ENCODE measurements around the gene NPC1L1.

Gene NPC1L1

DNA sequence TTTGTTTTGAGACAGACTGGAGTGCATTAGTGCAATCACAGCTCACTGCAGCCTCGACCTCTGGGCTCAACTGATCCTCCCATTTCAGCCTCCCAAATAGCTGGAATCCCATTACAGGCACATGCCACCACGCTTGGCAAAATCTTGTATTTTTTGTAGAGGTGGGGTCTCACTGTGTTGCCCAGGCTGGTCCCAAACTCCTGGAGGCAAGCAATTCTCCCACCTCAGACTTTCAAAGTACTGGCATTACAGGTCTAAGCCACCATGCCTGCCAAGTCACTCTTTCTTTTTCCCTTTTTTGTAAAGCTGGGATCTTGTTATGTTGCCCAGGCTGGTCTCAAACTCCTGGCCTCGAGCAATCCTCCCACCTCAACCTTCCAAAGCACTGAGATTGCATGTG, 8.3 kb upstream of the NPC1L1 start:
- TF ChIP-seq, protein P1, sequence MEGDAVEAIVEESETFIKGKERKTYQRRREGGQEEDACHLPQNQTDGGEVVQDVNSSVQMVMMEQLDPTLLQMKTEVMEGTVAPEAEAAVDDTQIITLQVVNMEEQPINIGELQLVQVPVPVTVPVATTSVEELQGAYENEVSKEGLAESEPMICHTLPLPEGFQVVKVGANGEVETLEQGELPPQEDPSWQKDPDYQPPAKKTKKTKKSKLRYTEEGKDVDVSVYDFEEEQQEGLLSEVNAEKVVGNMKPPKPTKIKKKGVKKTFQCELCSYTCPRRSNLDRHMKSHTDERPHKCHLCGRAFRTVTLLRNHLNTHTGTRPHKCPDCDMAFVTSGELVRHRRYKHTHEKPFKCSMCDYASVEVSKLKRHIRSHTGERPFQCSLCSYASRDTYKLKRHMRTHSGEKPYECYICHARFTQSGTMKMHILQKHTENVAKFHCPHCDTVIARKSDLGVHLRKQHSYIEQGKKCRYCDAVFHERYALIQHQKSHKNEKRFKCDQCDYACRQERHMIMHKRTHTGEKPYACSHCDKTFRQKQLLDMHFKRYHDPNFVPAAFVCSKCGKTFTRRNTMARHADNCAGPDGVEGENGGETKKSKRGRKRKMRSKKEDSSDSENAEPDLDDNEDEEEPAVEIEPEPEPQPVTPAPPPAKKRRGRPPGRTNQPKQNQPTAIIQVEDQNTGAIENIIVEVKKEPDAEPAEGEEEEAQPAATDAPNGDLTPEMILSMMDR (IDR thresholded peaks at IDR 0.05; ENCODE audit: borderline replicate concordance, insufficient read depth, low read depth, low read length): no peak
- no peak overlapping the region for H3K4me3 ChIP-seq (ENCODE audit: low read depth, low read length)

DNA sequence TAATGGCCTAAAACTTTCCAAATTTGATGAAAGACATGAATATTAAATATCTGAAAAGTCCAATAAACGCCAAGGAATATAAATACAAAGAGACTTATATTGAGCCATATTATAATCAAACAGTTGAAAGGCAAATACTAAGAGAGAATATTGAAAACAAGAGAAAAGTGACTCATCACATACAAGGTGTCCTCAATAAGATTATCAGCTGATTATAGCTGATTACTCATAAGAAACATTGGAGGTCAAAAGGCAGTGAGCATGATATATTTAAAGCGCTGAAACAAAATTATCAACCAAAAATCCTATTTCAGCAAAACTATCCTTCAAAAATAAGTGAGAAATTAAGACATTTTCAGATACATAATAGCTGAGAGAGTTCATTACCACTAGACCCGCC, 7.8 kb upstream of the NPC1L1 start:
- TF ChIP-seq, protein P1 (IDR thresholded peaks at IDR 0.05; ENCODE audit: borderline replicate concordance, insufficient read depth, low read depth, low read length): no peak
- H3K4me3 ChIP-seq (ENCODE audit: low read depth, low read length): no peak overlapping the region

DNA sequence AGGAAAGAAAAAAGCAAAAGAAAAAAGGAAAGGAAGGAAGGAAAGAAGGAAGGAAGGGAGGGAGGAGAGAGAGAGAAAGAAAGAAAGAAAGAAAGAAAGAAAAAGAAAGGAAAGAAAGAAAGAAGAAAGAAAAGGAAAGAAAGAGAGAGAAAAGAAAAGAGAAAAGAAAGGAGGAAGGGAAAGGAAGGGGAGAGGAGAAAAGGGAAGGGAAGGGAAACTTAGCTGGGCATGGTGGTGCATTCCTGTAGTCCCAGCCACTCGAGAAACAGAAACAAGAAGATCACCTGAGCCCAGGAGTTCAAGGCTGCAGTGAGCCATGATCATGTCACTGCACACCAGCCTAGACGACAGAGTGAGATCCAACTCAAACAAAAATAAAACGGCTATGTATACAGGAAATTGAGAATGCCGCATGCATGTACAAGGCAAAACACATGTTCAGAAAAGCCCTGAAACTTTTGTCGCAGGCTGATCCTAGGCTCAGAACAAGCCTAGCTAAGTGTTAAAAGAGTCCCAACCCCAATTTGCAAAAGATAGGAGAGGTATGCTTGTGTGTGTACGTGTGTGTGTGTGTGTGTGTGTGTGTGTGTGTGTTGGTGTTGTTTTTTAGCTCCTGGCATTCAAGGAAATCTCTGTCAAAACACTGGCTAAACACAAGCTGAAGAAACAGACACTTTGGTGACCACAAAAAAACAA, 6.6 kb upstream of the NPC1L1 start:
- TF ChIP-seq, protein P1 (IDR thresholded peaks at IDR 0.05; ENCODE audit: borderline replicate concordance, insufficient read depth, low read depth, low read length): no peak
- no peak overlapping the region for H3K4me3 ChIP-seq (ENCODE audit: low read depth, low read length)

DNA sequence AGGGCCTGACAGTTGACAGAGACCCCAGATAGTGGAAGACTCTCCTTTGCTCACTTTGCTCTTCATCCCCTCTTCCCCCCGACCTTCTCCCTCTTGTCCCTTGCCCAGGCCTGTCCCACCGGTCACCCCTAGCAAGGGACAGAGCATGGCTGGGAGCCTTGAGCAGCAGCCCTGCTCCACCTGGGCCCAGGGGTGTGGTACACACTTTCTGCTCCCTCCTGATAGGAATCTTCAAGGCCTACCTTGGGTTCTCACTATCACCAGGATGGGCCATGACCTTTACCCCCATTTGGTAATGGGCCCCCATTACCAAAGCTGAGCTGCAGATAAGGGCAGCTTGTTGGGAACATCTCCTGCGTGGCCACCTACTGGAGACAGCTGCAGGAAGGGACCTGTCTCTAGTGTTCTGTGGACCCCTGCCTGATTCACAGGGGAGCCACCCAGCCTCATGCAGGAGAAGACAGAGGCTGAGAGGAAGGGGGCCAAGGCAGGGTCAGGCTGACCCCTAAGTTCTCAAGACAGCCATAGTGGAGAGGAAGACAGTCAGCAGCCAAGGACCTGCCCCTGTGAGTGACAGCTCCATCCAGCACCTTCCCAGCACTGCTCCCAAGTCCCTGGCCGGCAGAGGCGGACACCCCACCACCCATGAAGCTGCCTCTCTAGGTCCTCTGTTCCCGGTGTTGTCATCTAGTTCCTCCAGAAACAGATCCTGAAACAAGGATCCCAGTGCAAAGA, 913 bp upstream of the NPC1L1 start:
- H3K4me3 ChIP-seq (ENCODE audit: low read depth, low read length): no peak overlapping the region
- TF ChIP-seq, protein P1 (IDR thresholded peaks at IDR 0.05; ENCODE audit: borderline replicate concordance, insufficient read depth, low read depth, low read length): no peak

DNA sequence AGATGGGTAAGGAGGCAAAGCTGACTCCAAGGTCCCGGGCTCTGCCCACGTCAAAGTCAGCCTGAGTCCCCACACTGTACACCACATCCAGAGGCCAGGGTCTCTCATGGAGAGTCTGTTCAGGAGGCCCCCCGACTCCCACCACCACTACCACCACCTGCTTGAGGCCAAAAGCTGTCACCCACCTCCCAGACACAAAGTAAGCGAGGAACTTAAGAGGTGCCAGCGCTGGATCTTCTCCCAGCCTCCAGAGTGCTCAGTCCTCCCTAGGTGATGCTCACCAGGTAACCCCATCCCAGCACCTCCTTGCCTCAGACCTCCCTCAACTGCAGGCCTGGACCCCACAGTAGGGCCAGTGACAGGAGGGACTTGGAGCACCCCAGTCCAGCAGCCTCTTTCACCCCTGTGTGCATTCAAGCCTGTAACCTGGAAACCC, 520 bp downstream of the NPC1L1 start:
- TF ChIP-seq, protein P1 (IDR thresholded peaks at IDR 0.05; ENCODE audit: borderline replicate concordance, insufficient read depth, low read depth, low read length): no peak
- H3K4me3 ChIP-seq (ENCODE audit: low read depth, low read length): no peak overlapping the region

DNA sequence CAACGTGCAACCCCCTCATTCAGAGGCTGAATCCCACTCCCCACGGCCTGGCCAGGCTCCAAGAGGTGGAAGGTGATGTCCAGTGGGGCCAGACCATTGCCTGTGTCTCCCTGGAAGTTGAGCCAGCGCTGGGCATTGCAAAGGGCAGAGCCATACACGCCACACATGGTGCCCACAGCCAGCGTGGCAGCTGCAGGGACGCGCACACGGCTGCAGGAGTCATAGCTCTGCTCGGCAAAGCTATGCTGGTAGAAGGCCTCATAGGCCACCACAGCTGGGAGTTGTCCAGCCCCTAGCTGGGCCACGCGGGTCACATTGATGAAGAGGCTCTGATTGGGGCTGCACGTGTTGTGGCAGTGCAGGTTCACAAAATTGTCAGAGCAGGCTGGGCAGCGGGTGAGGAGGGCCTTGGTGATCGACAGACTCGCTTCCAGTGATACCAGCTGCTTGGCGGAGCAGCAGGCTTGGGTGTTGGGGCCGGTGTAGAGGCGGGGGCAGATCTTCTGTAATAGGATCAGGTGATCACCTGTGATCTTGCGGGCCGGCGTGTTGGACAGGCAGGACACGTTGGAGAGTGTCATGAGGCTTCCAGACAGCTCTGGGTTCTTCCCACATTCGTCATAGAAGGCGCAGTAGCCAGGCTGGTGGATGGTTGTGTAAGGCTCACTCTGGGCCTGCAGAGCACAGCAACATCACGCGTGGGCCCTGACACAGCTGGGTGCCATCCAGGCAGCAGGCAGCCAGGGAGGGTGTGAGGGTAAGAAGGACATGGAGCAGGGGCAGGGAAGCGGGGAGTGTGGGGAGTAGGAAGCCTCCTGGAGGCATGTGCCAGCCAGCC, 1.2 kb downstream of the NPC1L1 start:
- H3K4me3 ChIP-seq (ENCODE audit: low read depth, low read length): no peak overlapping the region
- TF ChIP-seq, protein P1 (IDR thresholded peaks at IDR 0.05; ENCODE audit: borderline replicate concordance, insufficient read depth, low read depth, low read length): no peak
